ENCODE results near the gene SETD2.

DNA sequence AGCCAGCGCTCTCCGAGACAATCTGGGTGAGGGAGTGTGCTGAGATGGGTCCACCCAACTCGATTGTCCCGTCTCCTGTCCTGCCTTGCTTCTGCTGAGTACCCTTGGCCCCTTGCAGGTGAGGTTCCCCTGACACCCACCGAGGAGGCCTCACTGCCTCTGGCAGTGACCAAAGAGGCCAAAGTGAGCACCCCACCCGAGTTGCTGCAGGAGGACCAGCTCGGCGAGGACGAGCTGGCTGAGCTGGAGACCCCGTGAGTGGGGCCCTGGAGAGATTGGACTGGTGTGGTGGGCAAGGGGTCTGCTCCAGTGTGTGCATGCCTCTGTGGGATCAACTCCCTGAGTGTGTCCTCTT is 160.9 kb downstream of the SETD2 start:
- TF ChIP-seq, protein P1, sequence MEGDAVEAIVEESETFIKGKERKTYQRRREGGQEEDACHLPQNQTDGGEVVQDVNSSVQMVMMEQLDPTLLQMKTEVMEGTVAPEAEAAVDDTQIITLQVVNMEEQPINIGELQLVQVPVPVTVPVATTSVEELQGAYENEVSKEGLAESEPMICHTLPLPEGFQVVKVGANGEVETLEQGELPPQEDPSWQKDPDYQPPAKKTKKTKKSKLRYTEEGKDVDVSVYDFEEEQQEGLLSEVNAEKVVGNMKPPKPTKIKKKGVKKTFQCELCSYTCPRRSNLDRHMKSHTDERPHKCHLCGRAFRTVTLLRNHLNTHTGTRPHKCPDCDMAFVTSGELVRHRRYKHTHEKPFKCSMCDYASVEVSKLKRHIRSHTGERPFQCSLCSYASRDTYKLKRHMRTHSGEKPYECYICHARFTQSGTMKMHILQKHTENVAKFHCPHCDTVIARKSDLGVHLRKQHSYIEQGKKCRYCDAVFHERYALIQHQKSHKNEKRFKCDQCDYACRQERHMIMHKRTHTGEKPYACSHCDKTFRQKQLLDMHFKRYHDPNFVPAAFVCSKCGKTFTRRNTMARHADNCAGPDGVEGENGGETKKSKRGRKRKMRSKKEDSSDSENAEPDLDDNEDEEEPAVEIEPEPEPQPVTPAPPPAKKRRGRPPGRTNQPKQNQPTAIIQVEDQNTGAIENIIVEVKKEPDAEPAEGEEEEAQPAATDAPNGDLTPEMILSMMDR (IDR thresholded peaks at IDR 0.05): no peak
- no peak for TF ChIP-seq POLR2A (IDR thresholded peaks at IDR 0.05)

All from right lobe of liver (tissue), 4 donors.